ENCODE results near the gene SOD3. TPM values are rescaled to one million over a fixed set of nuclear protein-coding genes. Genes with fewer than 3 reads are reported as not detected.
A peak's percentile ranks its signal among the peaks of the same experiment; 100 is the strongest.

The SOD3 gene
- polyA plus RNA-seq, 1 donor (not counting 4 experiments of a cell fraction or from before 2014, with no cell fraction given) = not detected

- Histone ChIP-seq H3K9me1 (ENCODE audit: control insufficient read depth, extremely low read depth, insufficient read depth, low read length) (no peaks in the 10 kb centered on the region), H3K4me3 (ENCODE audit: control insufficient read depth in 2 of 3, extremely low read depth in 1 of 3, insufficient read depth in 2 of 3, low read depth in 1 of 3, low read length in 3 of 3) (no peak overlapping the region), H4K20me1 (ENCODE audit: control insufficient read depth, extremely low read depth, insufficient read depth, low read length) (no peaks in the 10 kb centered on the region), H3K4me1 (ENCODE audit: control insufficient read depth, extremely low read depth, insufficient read depth, low read length) (peaks cover 11% of the 10 kb centered on the region), H3K9ac (ENCODE audit: control insufficient read depth, extremely low read depth, insufficient read depth, low read length) (no peak overlapping the region), H3K4me2 (ENCODE audit: control insufficient read depth, extremely low read depth, insufficient read depth, low read depth, low read length) (no peak overlapping the region), H2AFZ (ENCODE audit: control insufficient read depth, low read length) (no peak overlapping the region), H3K27me3 (ENCODE audit: control insufficient read depth, extremely low read depth, insufficient read depth, low read length) (no peaks in the 10 kb centered on the region), H3K27ac (ENCODE audit: control insufficient read depth, insufficient read depth, low read length) (no peak overlapping the region), H3K36me3 (ENCODE audit: control insufficient read depth in 2 of 2, extremely low read depth in 1 of 2, insufficient read depth in 2 of 2, low read length in 2 of 2) (no peaks in the 10 kb centered on the region), H3K9me3 (ENCODE audit: control insufficient read depth, low read depth, low read length) (no peaks in the 10 kb centered on the region), H3K79me2 (ENCODE audit: control insufficient read depth, insufficient read depth, low read length) (no peaks in the 10 kb centered on the region)
- DNase-seq (ENCODE audit: low read depth, low spot score) (no peak), FAIRE-seq (no peak)
- dilution Hi-C loops (cut with MboI; ENCODE audit: extremely low pct_ligation_motif_present, low sequenced_read_pairs) = no loop called here
- TF ChIP-seq, protein P1, sequence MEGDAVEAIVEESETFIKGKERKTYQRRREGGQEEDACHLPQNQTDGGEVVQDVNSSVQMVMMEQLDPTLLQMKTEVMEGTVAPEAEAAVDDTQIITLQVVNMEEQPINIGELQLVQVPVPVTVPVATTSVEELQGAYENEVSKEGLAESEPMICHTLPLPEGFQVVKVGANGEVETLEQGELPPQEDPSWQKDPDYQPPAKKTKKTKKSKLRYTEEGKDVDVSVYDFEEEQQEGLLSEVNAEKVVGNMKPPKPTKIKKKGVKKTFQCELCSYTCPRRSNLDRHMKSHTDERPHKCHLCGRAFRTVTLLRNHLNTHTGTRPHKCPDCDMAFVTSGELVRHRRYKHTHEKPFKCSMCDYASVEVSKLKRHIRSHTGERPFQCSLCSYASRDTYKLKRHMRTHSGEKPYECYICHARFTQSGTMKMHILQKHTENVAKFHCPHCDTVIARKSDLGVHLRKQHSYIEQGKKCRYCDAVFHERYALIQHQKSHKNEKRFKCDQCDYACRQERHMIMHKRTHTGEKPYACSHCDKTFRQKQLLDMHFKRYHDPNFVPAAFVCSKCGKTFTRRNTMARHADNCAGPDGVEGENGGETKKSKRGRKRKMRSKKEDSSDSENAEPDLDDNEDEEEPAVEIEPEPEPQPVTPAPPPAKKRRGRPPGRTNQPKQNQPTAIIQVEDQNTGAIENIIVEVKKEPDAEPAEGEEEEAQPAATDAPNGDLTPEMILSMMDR (optimal IDR thresholded peaks at IDR 0.05 in 1 of 3, IDR thresholded peaks at IDR 0.05 in 1 of 3, conservative IDR thresholded peaks at IDR 0.05 in 1 of 3; ENCODE audit: extremely low read depth in 1 of 3, insufficient read depth in 2 of 3, low read length in 3 of 3) = peak in 2 of 3 experiments; percentile 29 to 33
- TF ChIP-seq EZH2 (IDR thresholded peaks at IDR 0.05; ENCODE audit: low read length) = no peak
These were observed 14.0 kb downstream of the SOD3 start for GRCh38 chr4:24809376-24809775.

DNA sequence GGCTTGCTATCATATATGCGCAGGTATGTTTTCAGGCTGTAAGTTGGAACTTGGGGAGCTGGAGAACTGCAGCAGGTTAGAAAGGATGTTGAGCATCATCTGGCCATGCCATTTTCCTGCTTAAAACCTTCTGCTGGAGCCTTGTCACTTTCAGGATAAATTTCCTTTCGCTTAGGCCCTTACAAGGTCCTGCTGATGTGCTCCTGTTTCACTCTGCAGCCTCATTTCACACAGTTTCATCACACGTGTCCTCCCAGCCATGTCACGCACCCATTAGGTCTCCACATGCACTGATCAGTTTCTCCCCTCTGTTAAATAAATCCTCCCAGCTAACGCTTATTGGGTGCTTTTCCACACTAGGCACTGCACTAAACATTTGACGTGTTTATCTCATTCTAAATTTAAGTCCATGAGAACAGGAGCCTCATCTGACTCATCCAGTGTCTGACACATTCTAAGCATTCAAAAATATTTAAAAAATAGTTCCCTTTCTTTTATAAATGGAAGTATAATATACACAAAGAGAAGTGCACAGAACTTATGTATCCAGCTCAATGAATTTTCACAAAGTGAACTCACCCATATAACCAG lies 14.5 kb downstream of the SOD3 start:
- H2AFZ ChIP-seq (ENCODE audit: control insufficient read depth, low read length) = no peak overlapping the region
- TF ChIP-seq EZH2 (IDR thresholded peaks at IDR 0.05; ENCODE audit: low read length) = no peak
- TF ChIP-seq, protein P1 (optimal IDR thresholded peaks at IDR 0.05 in 1 of 3, IDR thresholded peaks at IDR 0.05 in 1 of 3, conservative IDR thresholded peaks at IDR 0.05 in 1 of 3; ENCODE audit: extremely low read depth in 1 of 3, insufficient read depth in 2 of 3, low read length in 3 of 3) = no peak
- H3K79me2 ChIP-seq (ENCODE audit: control insufficient read depth, insufficient read depth, low read length) = no peaks in the 10 kb centered on the region
- no peak overlapping the region for H3K4me2 ChIP-seq (ENCODE audit: control insufficient read depth, extremely low read depth, insufficient read depth, low read depth, low read length)
- dilution Hi-C loops (cut with MboI; ENCODE audit: extremely low pct_ligation_motif_present, low sequenced_read_pairs) = no loop called here
- no peaks in the 10 kb centered on the region for H3K27me3 ChIP-seq (ENCODE audit: control insufficient read depth, extremely low read depth, insufficient read depth, low read length)
- H3K27ac ChIP-seq (ENCODE audit: control insufficient read depth, insufficient read depth, low read length) = no peak overlapping the region
- no peaks in the 10 kb centered on the region for H3K9me3 ChIP-seq (ENCODE audit: control insufficient read depth, low read depth, low read length)
- FAIRE-seq (no peak), DNase-seq (ENCODE audit: low read depth, low spot score) (no peak)
- H4K20me1 ChIP-seq (ENCODE audit: control insufficient read depth, extremely low read depth, insufficient read depth, low read length) = no peaks in the 10 kb centered on the region
- no peak overlapping the region for H3K4me3 ChIP-seq (ENCODE audit: control insufficient read depth in 2 of 3, extremely low read depth in 1 of 3, insufficient read depth in 2 of 3, low read depth in 1 of 3, low read length in 3 of 3)
- H3K9me1 ChIP-seq (ENCODE audit: control insufficient read depth, extremely low read depth, insufficient read depth, low read length) = no peaks in the 10 kb centered on the region
- H3K36me3 ChIP-seq (ENCODE audit: control insufficient read depth in 2 of 2, extremely low read depth in 1 of 2, insufficient read depth in 2 of 2, low read length in 2 of 2) = no peaks in the 10 kb centered on the region
- H3K4me1 ChIP-seq (ENCODE audit: control insufficient read depth, extremely low read depth, insufficient read depth, low read length) = peaks cover 6% of the 10 kb centered on the region
- no peak overlapping the region for H3K9ac ChIP-seq (ENCODE audit: control insufficient read depth, extremely low read depth, insufficient read depth, low read length)
